Neural cell (in vitro differentiated cells): Measurements from ENCODE around the gene CRYM. TPM values are rescaled to one million over a fixed set of nuclear protein-coding genes. Genes with fewer than 3 reads are reported as not detected.

ENCODE experiments used
- H2AFZ ChIP-seq: fragments of 200-600, 300-800 bp; sonication (generic), shearing (Covaris generic); 2 replicates; pipeline ENCODE4 v1.6.0; 2014; ENCODE audit warnings: low read depth, mild to moderate bottlenecking, antibody characterized with exemption, low read length, moderate library complexity
- H3F3A ChIP-seq: fragments of 200-600 bp; shearing (Covaris generic); 2 replicates; pipeline ENCODE4 v1.6.1; 2016; ENCODE audit warnings: mild to moderate bottlenecking, moderate library complexity, mixed read lengths, antibody characterized with exemption, low read length; ENCODE audit not compliant: insufficient read depth, poor library complexity, severe bottlenecking
- H3K27ac ChIP-seq: fragments of 200-600, 300-800 bp; sonication (generic), shearing (Covaris generic); 2 replicates; pipeline ENCODE4 v1.5.1; 2014; ENCODE audit warnings: mild to moderate bottlenecking, low read length, moderate library complexity
- H3K27me3 ChIP-seq: fragments of 300-800, 200-600 bp; sonication (generic), shearing (Covaris generic); 2 replicates; pipeline ENCODE4 v1.6.0; 2014; ENCODE audit warnings: mild to moderate bottlenecking, low read depth, low read length, moderate library complexity; ENCODE audit not compliant: insufficient read depth
- H3K36me3 ChIP-seq: fragments of 300-800, 200-600 bp; sonication (generic), shearing (Covaris generic); 2 replicates; pipeline ENCODE4 v1.5.1; 2014; ENCODE audit warnings: mild to moderate bottlenecking, antibody characterized with exemption, low read length, moderate library complexity; ENCODE audit not compliant: insufficient read depth
- H3K4me2 ChIP-seq: fragments of 300-800, 200-600 bp; sonication (generic), shearing (Covaris generic); 2 replicates; pipeline ENCODE4 v1.6.0; 2014; ENCODE audit warnings: mild to moderate bottlenecking, low read length
- H3K4me3 ChIP-seq: fragments of 300-800, 200-600 bp; sonication (generic), shearing (Covaris generic); 2 replicates; pipeline ENCODE4 v1.5.1; 2014; ENCODE audit warnings: mild to moderate bottlenecking, low read length, moderate library complexity
- H3K79me2 ChIP-seq: fragments of 200-600 bp; shearing (Covaris generic); replicated peaks from 2 replicates; pipeline ENCODE4 v1.6.0; 2014; ENCODE audit warnings: mild to moderate bottlenecking, low read length, moderate library complexity; ENCODE audit not compliant: insufficient read depth
- H3K9ac ChIP-seq: fragments of 300-800, 200-600 bp; sonication (generic), shearing (Covaris generic); 2 replicates; pipeline ENCODE4 v1.6.1; 2016; ENCODE audit warnings: mild to moderate bottlenecking, low read length, mixed read lengths
- H3K9me2 ChIP-seq: fragments of 200-600 bp; shearing (Covaris generic); 2 replicates; pipeline ENCODE4 v1.6.1; 2016; ENCODE audit warnings: mild to moderate bottlenecking, low read length, mixed read lengths; ENCODE audit not compliant: insufficient read depth
- H3K9me3 ChIP-seq: fragments of 200-600, 300-800 bp; sonication (generic), shearing (Covaris generic); 2 replicates; pipeline ENCODE4 v1.6.1; 2016; ENCODE audit warnings: mild to moderate bottlenecking, mixed run types, low read length, moderate library complexity, mixed read lengths
- H4K20me1 ChIP-seq: fragments of 200-600 bp; shearing (Covaris generic); 2 replicates; pipeline ENCODE4 v1.6.1; 2016; ENCODE audit warnings: mild to moderate bottlenecking, mixed run types; ENCODE audit not compliant: insufficient read depth
- CTCF ChIP-seq: fragments of 450-650 bp; IDR thresholded peaks from 2 replicates; pipeline ENCODE4 v1.5.1; 2014; ENCODE audit warnings: antibody characterized with exemption, mild to moderate bottlenecking, moderate library complexity; ENCODE audit not compliant: poor library complexity, severe bottlenecking
- EP300 ChIP-seq: fragments of 450-650 bp; conservative IDR thresholded peaks from 2 replicates; pipeline ENCODE4 v1.6.1; 2014; ENCODE audit warnings: antibody characterized with exemption, mild to moderate bottlenecking, moderate library complexity; ENCODE audit not compliant: poor library complexity, severe bottlenecking
- EZH2 ChIP-seq: fragments of 200-600, 300-800 bp; shearing (Covaris generic), sonication (generic); IDR thresholded peaks from 2 replicates; pipeline ENCODE4 v1.6.1; 2014; ENCODE audit warnings: antibody characterized with exemption, low read length, borderline replicate concordance, mild to moderate bottlenecking; ENCODE audit not compliant: insufficient read depth, poor library complexity, severe bottlenecking
- MXI1 ChIP-seq: fragments of 450-650 bp; conservative IDR thresholded peaks from 2 replicates; pipeline ENCODE4 v1.6.1; 2014; ENCODE audit warnings: antibody characterized with exemption, mild to moderate bottlenecking; ENCODE audit not compliant: poor library complexity, severe bottlenecking
- POLR2AphosphoS5 ChIP-seq: IDR thresholded peaks from 2 replicates; pipeline ENCODE4 v1.6.1; 2012
- RAD21 ChIP-seq: fragments of 450-650 bp; conservative IDR thresholded peaks from 2 replicates; pipeline ENCODE4 v1.6.1; 2014; ENCODE audit warnings: antibody characterized with exemption, mild to moderate bottlenecking, moderate library complexity
- REST ChIP-seq: IDR thresholded peaks from 2 replicates; pipeline ENCODE4 v1.6.1; 2012; ENCODE audit warnings: borderline replicate concordance
- SMC3 ChIP-seq: fragments of 450-650 bp; conservative IDR thresholded peaks from 2 replicates; pipeline ENCODE4 v1.6.1; 2014; ENCODE audit warnings: antibody characterized with exemption, mild to moderate bottlenecking, moderate library complexity; ENCODE audit not compliant: poor library complexity
- TAF1 ChIP-seq: IDR thresholded peaks from 2 replicates; pipeline ENCODE4 v1.6.1; 2012; ENCODE audit warnings: low read depth
- polyA plus RNA-seq: library from polyadenylated mRNA; depleted of rRNA; stranded (reverse); fragments of >200 nt; gene quantifications from 2 replicates; pipeline ENCODE4 v1.2.3, GENCODE V29; 2014

Gene CRYM
- polyA plus RNA-seq, 1 donor from 2014 or later: 3.8 TPM

- no peaks in the 10 kb centered on the region for H3K36me3 ChIP-seq
- no peaks in the 10 kb centered on the region for H3F3A ChIP-seq
- H3K27me3 ChIP-seq: no peaks in the 10 kb centered on the region
- no peaks in the 10 kb centered on the region for H3K9me2 ChIP-seq
- no peaks in the 10 kb centered on the region for H3K9me3 ChIP-seq
- no peaks in the 10 kb centered on the region for H4K20me1 ChIP-seq
- TF ChIP-seq MXI1 (no peak), REST (no peak), RAD21 (no peak), TAF1 (no peak), POLR2AphosphoS5 (no peak)
- H3K79me2 ChIP-seq: no peaks in the 10 kb centered on the region
- no peak overlapping the region for H3K4me2 ChIP-seq
- no peak overlapping the region for H3K27ac ChIP-seq
- no peak overlapping the region for H3K9ac ChIP-seq
- H2AFZ ChIP-seq: no peak overlapping the region
- no peak overlapping the region for H3K4me3 ChIP-seq
Observed at GRCh38 chr16:21244518-21245215, 33.4 kb downstream of the CRYM start.

GRCh38 chr16:21242756-21243155, 35.3 kb downstream of the CRYM start:
- no peaks in the 10 kb centered on the region for H3K27me3 ChIP-seq
- H3K9ac ChIP-seq: no peak overlapping the region
- H3K4me3 ChIP-seq: no peak overlapping the region
- no peaks in the 10 kb centered on the region for H3K9me2 ChIP-seq
- no peaks in the 10 kb centered on the region for H3K36me3 ChIP-seq
- no peak overlapping the region for H2AFZ ChIP-seq
- no peaks in the 10 kb centered on the region for H3F3A ChIP-seq
- H3K79me2 ChIP-seq: no peaks in the 10 kb centered on the region
- H3K9me3 ChIP-seq: no peaks in the 10 kb centered on the region
- no peaks in the 10 kb centered on the region for H4K20me1 ChIP-seq
- H3K4me2 ChIP-seq: no peak overlapping the region
- H3K27ac ChIP-seq: no peak overlapping the region
- no peak for TF ChIP-seq POLR2AphosphoS5
- TF ChIP-seq REST: no peak
- no peak for TF ChIP-seq MXI1
- no peak for TF ChIP-seq CTCF
- no peak for TF ChIP-seq TAF1
- no peak for TF ChIP-seq SMC3
- no peak for TF ChIP-seq EP300
- TF ChIP-seq EZH2: no peak
- TF ChIP-seq RAD21: no peak
